GM19043 (cell line): ENCODE measurements around the gene GLIS2.
"Not testable (repeated sequence)": the region's sequence is repeated elsewhere in the genome, so short reads cannot be mapped to it uniquely, and the experiment has no call there.

Source experiments
- ATAC-seq: cut with Tn5 transposase; IDR thresholded peaks from one replicate; pipeline ENCODE4 v1.9.1; 2021; ENCODE audit warnings: low read depth; ENCODE audit not compliant: unreplicated experiment

The GLIS2 gene

GRCh38 chr16:4333714-4334113 is 17.8 kb downstream of the GLIS2 start:
- not testable (repeated sequence) for ATAC-seq

DNA sequence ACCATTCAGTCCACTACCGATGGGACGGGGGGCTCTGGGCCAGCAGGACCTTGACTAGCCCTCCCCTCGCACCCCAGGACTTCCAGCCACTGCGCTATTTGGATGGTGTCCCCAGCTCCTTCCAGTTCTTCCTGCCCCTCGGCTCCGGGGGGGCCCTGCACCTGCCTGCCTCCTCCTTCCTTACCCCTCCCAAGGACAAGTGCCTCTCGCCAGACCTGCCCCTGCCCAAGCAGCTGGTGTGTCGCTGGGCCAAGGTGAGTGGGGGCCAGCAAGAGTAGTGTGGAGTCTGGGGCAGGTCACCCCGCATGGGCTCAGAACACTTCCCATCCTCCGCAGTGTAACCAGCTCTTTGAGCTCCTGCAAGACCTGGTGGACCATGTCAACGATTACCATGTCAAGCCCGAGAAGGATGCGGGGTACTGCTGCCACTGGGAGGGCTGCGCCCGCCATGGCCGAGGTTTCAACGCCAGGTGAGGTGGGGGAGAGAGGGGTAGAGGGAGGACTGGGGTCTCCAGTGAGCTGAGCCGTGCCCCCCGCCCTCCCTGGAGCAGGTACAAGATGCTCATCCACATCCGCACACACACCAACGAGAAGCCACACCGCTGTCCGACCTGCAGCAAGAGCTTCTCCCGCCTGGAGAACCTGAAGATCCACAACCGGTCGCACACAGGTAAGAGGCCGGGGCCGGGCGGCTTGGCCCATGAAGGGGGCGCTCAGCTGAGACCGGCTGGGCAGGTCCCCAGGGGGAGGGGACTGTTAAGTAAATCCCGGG is 19.0 kb downstream of the GLIS2 start:
- no peak for ATAC-seq

GRCh38 chr16:4336701-4337539 is 21.1 kb downstream of the GLIS2 start:
- ATAC-seq = no peak

GRCh38 chr16:4337540-4338088 is 21.7 kb downstream of the GLIS2 start:
- no peak for ATAC-seq

DNA sequence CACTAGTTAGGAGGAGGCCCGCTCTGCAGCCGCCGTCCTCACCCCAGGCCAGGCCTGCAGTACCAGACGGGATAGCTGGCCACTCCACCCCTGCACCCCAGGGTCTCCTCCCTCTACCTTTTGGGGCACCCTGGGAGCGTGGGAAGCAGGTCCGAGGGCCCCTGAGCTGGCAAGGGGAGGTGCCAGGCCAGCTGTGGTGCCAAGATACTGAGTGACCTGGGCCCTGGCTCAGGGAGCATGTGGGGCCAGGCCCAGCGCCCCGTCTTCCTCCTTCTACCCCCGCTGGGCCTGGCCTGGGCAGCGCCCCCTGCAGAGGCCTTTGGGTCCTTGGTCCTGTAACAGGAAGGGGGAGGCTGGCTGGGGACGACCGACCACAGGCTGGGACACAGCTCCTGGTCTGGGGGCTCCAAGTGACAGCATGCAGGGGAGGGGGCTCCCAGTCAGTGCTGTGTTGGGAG is 22.3 kb downstream of the GLIS2 start:
- no peak for ATAC-seq

DNA sequence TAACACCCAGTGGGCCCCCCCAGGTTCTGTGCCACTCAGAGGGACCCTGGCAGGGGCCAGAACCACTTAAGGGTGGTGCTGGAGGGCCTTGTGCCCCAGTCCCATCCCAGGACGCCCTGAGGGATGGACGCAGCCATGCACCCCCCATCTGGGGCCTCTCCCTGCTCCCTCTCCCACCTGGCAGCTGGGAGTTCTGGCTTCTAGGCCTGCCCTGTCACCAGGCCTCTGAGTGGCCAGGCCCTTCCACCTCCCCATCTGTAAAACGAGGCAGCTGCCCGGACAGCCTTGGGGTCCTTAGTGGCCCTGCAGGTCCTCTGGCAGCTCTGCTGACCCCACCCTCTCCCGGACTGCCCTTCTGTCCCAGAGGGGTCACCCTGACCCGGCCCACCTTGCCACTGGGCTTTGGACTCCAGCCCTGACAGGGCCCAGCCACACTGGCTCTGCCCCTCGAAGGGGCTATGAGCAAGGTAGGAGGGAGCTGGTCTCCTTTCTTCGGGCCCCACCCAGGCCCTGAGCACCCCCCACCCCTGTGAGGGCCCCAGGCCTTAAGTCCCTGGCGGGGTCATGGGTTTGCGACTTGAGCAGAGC is 22.9 kb downstream of the GLIS2 start:
- ATAC-seq = no peak

GRCh38 chr16:4339455-4339854 is 23.6 kb downstream of the GLIS2 start:
- no peak for ATAC-seq

DNA sequence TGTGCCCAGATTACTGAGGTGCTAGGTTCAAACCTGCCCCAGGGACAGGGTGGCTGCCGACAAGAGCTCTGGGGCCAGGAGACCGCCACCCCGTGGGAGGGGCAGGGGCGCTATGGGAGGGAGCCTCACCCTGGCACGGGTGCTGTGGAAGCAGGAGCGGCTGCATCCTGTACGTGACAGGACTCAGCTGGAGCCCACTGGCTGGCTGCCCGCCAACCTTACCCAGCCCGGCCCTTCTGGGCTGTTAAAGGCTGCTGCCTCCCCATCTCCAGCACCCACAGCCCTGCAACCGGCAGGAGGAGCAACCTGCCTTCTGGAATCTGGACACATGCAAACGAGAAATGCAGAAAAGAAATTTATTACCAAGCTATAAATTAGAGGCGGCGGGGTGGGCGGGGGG is 24.0 kb downstream of the GLIS2 start:
- ATAC-seq = no peak

- ATAC-seq = no peak
Measured at GRCh38 chr16:4340443-4340842, 24.6 kb downstream of the GLIS2 start.

GRCh38 chr16:4341250-4341649 is 25.4 kb downstream of the GLIS2 start:
- no peak for ATAC-seq

DNA sequence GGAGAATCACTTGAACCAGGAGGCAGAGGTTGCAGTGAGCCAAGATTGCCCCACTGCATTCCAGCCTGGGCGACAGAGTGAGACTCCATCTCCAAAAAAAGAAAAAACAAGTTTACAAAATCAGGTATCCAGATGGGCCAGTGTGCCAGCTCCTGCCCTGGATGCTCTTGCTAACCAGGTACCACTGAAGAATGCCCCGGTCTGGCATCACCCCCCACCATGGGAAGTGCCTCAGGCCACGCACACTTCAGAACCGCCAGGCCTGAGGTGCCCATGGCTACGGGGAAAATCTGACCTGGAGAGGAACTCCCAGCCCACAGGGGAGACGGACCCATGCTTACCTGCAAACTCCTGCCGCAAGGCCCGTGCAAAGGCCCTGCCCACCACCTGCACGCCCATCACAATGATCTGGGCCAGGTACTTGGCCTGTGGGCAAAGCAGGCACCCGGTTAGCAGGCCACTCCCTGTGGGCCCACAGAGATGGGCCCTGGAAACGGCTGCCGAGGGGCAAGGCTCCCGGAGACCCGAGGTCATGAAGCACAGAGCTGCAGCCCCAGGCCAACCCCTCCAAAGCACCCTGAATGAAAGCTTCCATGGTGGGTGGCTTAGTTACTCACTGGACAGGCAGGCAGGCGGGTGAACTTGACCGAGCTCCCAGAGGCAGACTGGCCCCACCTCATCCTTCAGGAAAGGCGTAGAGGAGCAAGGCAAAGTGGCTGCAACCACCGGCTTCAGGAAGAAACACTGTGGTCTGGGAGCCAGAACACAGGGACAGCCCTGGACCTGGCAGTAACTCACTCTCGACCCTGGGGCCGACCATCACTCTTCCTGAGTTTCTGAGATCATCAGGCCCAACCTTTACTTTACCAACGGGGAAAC is 27.2 kb downstream of the GLIS2 start:
- no peak for ATAC-seq

DNA sequence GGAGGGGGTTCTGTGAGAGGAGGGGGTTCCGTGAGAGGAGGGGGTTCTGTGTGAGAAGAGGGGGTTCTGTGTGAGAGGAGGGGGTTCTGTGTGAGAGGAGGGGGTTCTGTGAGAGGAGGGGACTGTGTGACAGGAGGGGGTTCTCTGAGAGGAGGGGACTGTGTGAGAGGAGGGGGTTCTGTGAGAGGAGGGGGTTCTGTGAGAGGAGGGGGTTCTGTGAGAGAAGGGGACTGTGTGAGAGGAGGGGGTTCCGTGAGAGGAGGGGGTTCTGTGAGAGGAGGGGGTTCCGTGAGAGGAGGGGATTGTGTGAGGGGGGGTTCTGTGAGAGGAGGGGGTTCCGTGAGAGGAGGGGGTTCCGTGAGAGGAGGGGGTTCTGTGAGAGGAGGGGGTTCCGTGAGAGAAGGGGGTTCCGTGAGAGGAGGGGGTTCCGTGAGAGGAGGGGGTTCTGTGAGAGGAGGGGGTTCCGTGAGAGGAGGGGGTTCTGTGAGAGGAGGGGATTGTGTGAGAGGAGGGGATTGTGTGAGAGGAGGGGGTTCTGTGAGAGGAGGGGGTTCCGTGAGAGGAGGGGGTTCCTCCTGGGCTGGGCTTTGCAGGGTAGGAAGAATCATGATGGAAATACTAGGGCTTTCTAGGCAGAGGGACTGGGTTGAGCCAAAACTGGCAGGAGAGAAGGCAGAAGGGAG is 28.6 kb downstream of the GLIS2 start:
- not testable (repeated sequence) for ATAC-seq

DNA sequence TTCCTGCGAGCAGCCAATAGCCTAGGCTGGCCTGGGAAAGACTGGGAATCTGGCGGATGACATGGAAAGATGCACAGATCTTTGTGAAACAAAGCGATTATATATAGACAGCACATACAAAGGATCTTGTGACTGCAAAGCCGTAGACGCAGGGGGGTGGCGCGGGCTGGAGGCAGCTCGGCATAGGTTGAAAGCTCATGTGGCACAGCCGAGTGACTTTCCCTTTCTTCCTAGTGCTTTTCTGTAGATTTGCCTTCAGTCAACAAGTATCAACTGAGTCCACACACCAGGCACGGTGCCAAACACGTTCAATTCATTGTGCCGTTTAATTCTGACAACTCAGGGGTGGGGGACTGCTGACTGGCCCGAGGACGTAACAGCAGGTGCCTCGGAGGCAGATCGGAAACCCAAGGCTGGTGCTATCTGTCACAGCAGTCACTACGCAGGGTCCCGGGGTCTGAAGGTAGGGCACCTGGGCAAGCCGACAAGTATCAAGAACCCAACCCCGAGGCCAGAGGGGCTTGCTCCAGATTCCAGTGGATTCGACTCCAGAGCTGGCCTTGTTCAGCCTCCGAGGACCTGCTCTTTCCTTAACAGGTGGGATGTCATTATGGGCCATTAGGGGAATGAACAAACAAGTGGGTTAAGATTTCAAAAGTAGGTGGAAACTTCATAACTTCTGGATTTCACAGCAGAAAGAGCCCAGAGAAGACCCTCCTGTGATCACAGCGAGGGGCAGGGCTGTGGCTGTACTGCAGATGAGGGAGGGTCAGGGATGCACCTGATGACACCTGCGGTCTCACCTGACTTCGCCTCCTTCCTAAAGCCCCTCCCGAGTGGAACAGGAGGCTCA is 29.3 kb downstream of the GLIS2 start:
- no peak for ATAC-seq

GRCh38 chr16:4345836-4346781 is 30.2 kb downstream of the GLIS2 start:
- ATAC-seq = no peak

DNA sequence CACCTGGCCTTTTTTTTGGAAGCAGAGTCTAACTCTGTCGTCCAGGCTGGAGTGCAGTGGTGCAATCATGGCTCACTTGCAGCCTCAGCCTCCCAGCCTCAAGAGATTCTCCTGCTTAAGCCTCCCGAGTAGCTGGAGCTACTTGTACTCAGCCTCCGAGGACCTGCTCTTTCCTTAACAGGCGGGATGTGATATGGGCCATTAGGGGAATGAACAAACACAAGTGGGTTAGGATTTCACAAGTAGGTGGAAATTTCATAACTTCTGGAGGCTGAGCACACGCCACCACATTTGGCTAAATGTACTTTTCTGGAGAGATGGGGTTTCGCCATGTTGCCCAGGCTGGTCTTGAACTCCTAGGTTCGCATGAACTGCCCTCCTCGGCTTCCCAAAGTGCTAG is 31.1 kb downstream of the GLIS2 start:
- ATAC-seq = no peak

- no peak for ATAC-seq
Measured at GRCh38 chr16:4347765-4348509, 32.1 kb downstream of the GLIS2 start.

GRCh38 chr16:4349332-4349731 is 33.5 kb downstream of the GLIS2 start:
- no peak for ATAC-seq
